ENCODE measurements around the gene BRI3. TPM values are rescaled to one million over a fixed set of nuclear protein-coding genes. Genes with fewer than 3 reads are reported as not detected.
"Not testable (repeated sequence)": the region's sequence is repeated elsewhere in the genome, so short reads cannot be mapped to it uniquely, and the experiment has no call there.

Gene BRI3
- total and polyA plus RNA-seq, 2 of the 13 experiments (the other 11 are each of a cell fraction or from before 2014, with no cell fraction given), result 54.0 to 103 TPM

GRCh38 chr7:98315994-98316527 lies 34.6 kb downstream of the BRI3 start:
- not testable (repeated sequence) for ATAC-seq

DNA sequence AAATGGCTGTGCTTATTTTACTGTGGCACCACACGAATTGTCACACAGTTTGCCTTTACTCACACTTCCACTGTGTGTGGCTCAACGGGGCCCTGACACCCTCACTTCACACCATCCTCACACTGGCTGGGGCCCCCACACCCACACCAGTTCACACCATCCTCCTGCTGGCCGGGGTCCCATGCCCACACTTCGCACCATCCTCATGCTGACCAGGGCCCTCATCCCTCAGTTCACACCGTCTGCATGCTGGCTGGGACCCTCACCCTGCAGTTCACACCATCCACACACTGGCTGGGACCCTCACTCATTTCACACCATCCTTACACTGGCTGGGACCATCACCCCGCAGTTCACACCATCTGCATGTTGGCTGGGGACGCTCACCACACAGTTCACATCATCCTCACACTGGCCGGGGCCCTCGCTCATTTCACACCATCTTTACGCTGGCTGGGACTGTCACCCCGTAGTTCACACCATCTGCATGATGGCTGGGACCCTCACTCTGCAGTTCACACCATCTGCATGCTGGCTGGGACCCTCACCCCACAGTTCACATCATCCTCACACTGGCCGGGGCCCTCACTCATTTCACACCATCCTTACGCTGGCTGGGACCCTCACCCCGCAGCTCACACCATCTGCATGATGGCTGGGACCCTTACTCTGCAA lies 36.0 kb downstream of the BRI3 start:
- no peak overlapping the region for H3K4me2 ChIP-seq (ENCODE audit: low read depth, low read length)
- DNase-seq (ENCODE audit: low spot score) (no peak), FAIRE-seq (no peak), ATAC-seq (no peak)
- no TSS peak for BruUV-seq (replicated peaks)
- no peak overlapping the region for H2AFZ ChIP-seq (ENCODE audit: low read length)
- TF ChIP-seq ZNF18 (CRISPR knock-in tag; IDR thresholded peaks at IDR 0.05; ENCODE audit: insufficient replicate concordance) (peak; percentile 92), YY1 (IDR thresholded peaks at IDR 0.05; ENCODE audit: insufficient read depth, insufficient replicate concordance, low read depth, low read length) (no peak), PAX8 (CRISPR knock-in tag; IDR thresholded peaks at IDR 0.05; ENCODE audit: borderline replicate concordance) (no peak), SOX5 (CRISPR knock-in tag; IDR thresholded peaks at IDR 0.05; ENCODE audit: borderline replicate concordance) (no peak), FIP1L1 (IDR thresholded peaks at IDR 0.05; ENCODE audit: borderline replicate concordance, insufficient read depth, low read depth, low read length) (no peak)
- CTCF ChIA-PET (ENCODE audit: low intra/inter-chr PET ratio, low total read pairs), result no interaction called here
- WGBS (ENCODE audit: low lambda C conversion rate), result over 99% methylated on average over 14 of the region's 14 CpGs
- no peaks in the 10 kb centered on the region for H3K4me1 ChIP-seq (ENCODE audit: insufficient read depth, low read length)
- no peak overlapping the region for H3K27ac ChIP-seq (ENCODE audit: extremely low read length, insufficient read depth, low read length)
- no peak overlapping the region for H3K9ac ChIP-seq (ENCODE audit: insufficient read depth, low read depth, low read length)
- no peak overlapping the region for H3K4me3 ChIP-seq (replicated peaks in 1 of 3; ENCODE audit: insufficient read depth in 1 of 3, low read depth in 2 of 3, low read length in 3 of 3)
- peaks cover 14 to 20% of the 10 kb centered on the region in 2 experiments; a peak in 3 of 5 replicates for H3K36me3 ChIP-seq (replicated peaks in 1 of 2; ENCODE audit: control insufficient read depth in 1 of 2, insufficient read depth in 2 of 2, low read length in 2 of 2)
- peaks cover 2% of the 10 kb centered on the region for H3K79me2 ChIP-seq (ENCODE audit: insufficient read depth, low read length)
- in situ Hi-C loops (cut with HindIII; ENCODE audit: extremely low pct_ligation_motif_present, low pct_unique_long_range_greater_than_20kb), result no loop called here
- POLR2A ChIA-PET, result no interaction called here
- no peaks in the 10 kb centered on the region for H3K9me3 ChIP-seq (ENCODE audit: low read length)
- H4K20me1 ChIP-seq (ENCODE audit: insufficient read depth, low read length), result peaks cover 4% of the 10 kb centered on the region; the same call in 1 of the 2 replicates
- H3K27me3 ChIP-seq (ENCODE audit: control insufficient read depth in 1 of 2, insufficient read depth in 2 of 2, low read length in 2 of 2), result no peaks in the 10 kb centered on the region
- intact Hi-C loops (cut with micrococcal nuclease; ENCODE audit: unreplicated experiment), result no loop called here

More at GRCh38 chr7:98315994-98316527, 34.6 kb downstream of the BRI3 start:
- H3K27ac ChIP-seq (ENCODE audit: extremely low read length, insufficient read depth, low read length); in situ Hi-C loops (cut with HindIII; ENCODE audit: extremely low pct_ligation_motif_present, low pct_unique_long_range_greater_than_20kb); POLR2A ChIA-PET; BruUV-seq (replicated peaks); H2AFZ ChIP-seq (ENCODE audit: low read length); DNase-seq (ENCODE audit: low spot score); H4K20me1 ChIP-seq (ENCODE audit: insufficient read depth, low read length); intact Hi-C loops (cut with micrococcal nuclease; ENCODE audit: unreplicated experiment); FAIRE-seq; H3K4me1 ChIP-seq (ENCODE audit: insufficient read depth, low read length); H3K27me3 ChIP-seq (ENCODE audit: control insufficient read depth in 1 of 2, insufficient read depth in 2 of 2, low read length in 2 of 2); H3K4me2 ChIP-seq (ENCODE audit: low read depth, low read length); CTCF ChIA-PET (ENCODE audit: low intra/inter-chr PET ratio, low total read pairs); H3K9me3 ChIP-seq (ENCODE audit: low read length); H3K4me3 ChIP-seq (replicated peaks in 1 of 3; ENCODE audit: insufficient read depth in 1 of 3, low read depth in 2 of 3, low read length in 3 of 3); H3K79me2 ChIP-seq (ENCODE audit: insufficient read depth, low read length); H3K9ac ChIP-seq (ENCODE audit: insufficient read depth, low read depth, low read length): not testable (repeated sequence)
- peaks cover 14 to 24% of the 10 kb centered on the region in 2 experiments; a peak in 3 of 5 replicates for H3K36me3 ChIP-seq (replicated peaks in 1 of 2; ENCODE audit: control insufficient read depth in 1 of 2, insufficient read depth in 2 of 2, low read length in 2 of 2)
- TF ChIP-seq ZNF629 (CRISPR knock-in tag; conservative IDR thresholded peaks at IDR 0.05), result peak; percentile 48
- WGBS (ENCODE audit: low lambda C conversion rate), result 100% methylated on average over 4 of the region's 4 CpGs
